K562 (cell line): ENCODE measurements around the gene NMT1. TPM values are rescaled to one million over a fixed set of nuclear protein-coding genes. Genes with fewer than 3 reads are reported as not detected.

ENCODE experiments used
- ATAC-seq: fragments of 200-7000 bp; cut with Tn5 transposase; 3 replicates; pipeline ENCODE4 v1.9.1; 2020; ENCODE audit warnings: moderate library complexity
- BruUV-seq: library from RNA; stranded (reverse); fragments of 400-500 nt; replicated peaks from 2 replicates; lab custom pipeline; 2021; lab: Mats Ljungman, UMichigan
- CTCF ChIA-PET: fragments of 300-600 bp; formaldehyde crosslinking; extraction: SDS; loops from one replicate; lab custom pipeline; 2021; ENCODE audit warnings: low intra/inter-chr PET ratio; lab: Yijun Ruan, JAX
- POLR2A ChIA-PET: fragments of 300-600, 350-650 bp; sonication (Branson Sonifier 250); formaldehyde crosslinking; extraction: SDS; loops from one replicate; lab custom pipeline; 2021; ENCODE audit warnings: antibody characterized with exemption, inconsistent platforms; lab: Yijun Ruan, JAX
- DNase-seq, 4 experiments: peaks; one replicate each; pipeline versions ENCODE4 v3.0.0 to v3.0.0-alpha.2; 2011 to 2018; ENCODE audit warnings: low spot score in 3 of 4, mixed read lengths in 3 of 4; ENCODE audit errors: extremely low read depth in 1 of 4
- FAIRE-seq: peaks from 2 replicates; lab custom pipeline; 2011; peaks lifted over from hg19 to GRCh38; lab: Jason Lieb, UNC
- H2AFZ ChIP-seq: 2 replicates; pipeline ENCODE4 v1.6.0; 2011; ENCODE audit warnings: low read depth, low read length, control low read depth, inconsistent platforms
- H3K27ac ChIP-seq: fragments of 200-600 bp; 3 replicates; pipeline ENCODE4 v1.8.0; 2011; ENCODE audit warnings: low read depth, mild to moderate bottlenecking, control low read depth, inconsistent platforms, low read length, moderate library complexity, mixed read lengths; ENCODE audit errors: extremely low read depth
- H3K27me3 ChIP-seq, 2 experiments: fragments of 300-600 bp in 1 of 2; 2 replicates in 1 of 2; 3 replicates in 1 of 2; pipeline versions ENCODE4 v1.6.0 to v1.8.0; 2011; ENCODE audit warnings: inconsistent platforms in 2 of 2, low read length in 2 of 2, mild to moderate bottlenecking in 1 of 2, mixed read lengths in 1 of 2, moderate library complexity in 1 of 2; ENCODE audit not compliant: control insufficient read depth in 2 of 2, insufficient read depth in 2 of 2
- H3K36me3 ChIP-seq: fragments of 300-600 bp; 3 replicates; pipeline ENCODE4 v1.8.0; 2011; ENCODE audit warnings: mild to moderate bottlenecking, low read length, inconsistent platforms; ENCODE audit not compliant: control insufficient read depth, insufficient read depth
- H3K4me1 ChIP-seq, 2 experiments: fragments of 200-600 bp in 1 of 2; replicated peaks in 1 of 2; 2 replicates in 1 of 2; 3 replicates in 1 of 2; pipeline versions ENCODE4 v1.5.1 to v1.8.0; 2011; ENCODE audit warnings: inconsistent platforms in 2 of 2, low read length in 2 of 2, mild to moderate bottlenecking in 1 of 2, mixed read lengths in 1 of 2, moderate library complexity in 1 of 2; ENCODE audit not compliant: control insufficient read depth in 2 of 2, insufficient read depth in 2 of 2
- H3K4me2 ChIP-seq: 2 replicates; pipeline ENCODE4 v1.6.1; 2011; ENCODE audit warnings: low read length, control low read depth, inconsistent platforms, mixed read lengths; ENCODE audit not compliant: insufficient read depth
- H3K4me3 ChIP-seq: fragments of 200-600 bp; sonication (generic), shearing (Covaris generic); 2 replicates; pipeline ENCODE4 v1.5.1; 2016; ENCODE audit warnings: control low read depth, inconsistent platforms
- H3K79me2 ChIP-seq: fragments of 200-600 bp; 3 replicates; pipeline ENCODE4 v1.8.0; 2011; ENCODE audit warnings: low read length, inconsistent platforms; ENCODE audit not compliant: control insufficient read depth, insufficient read depth
- H3K9ac ChIP-seq, 2 experiments: 2 replicates each; pipeline versions ENCODE4 v1.6.0 to v1.6.1; 2011; ENCODE audit warnings: low read depth in 2 of 2, low read length in 2 of 2, control low read depth in 1 of 2, inconsistent platforms in 1 of 2, mild to moderate bottlenecking in 1 of 2, mixed read lengths in 1 of 2; ENCODE audit not compliant: insufficient read depth in 1 of 2
- H3K9me1 ChIP-seq: one replicate; pipeline ENCODE4 v1.6.0; 2011; ENCODE audit warnings: inconsistent platforms, mild to moderate bottlenecking, low read length, moderate library complexity; ENCODE audit not compliant: control insufficient read depth, insufficient read depth
- H3K9me3 ChIP-seq: replicated peaks from 2 replicates; pipeline ENCODE4 v1.5.1; 2011; ENCODE audit warnings: low read depth, low read length, inconsistent platforms; ENCODE audit not compliant: control insufficient read depth, insufficient read depth
- H4K20me1 ChIP-seq: replicated peaks from 2 replicates; pipeline ENCODE4 v1.6.1; 2011; ENCODE audit warnings: low read length, inconsistent platforms, mixed read lengths; ENCODE audit not compliant: control insufficient read depth, insufficient read depth
- DNMT1 ChIP-seq: fragments of 450-650 bp; IDR thresholded peaks from 2 replicates; pipeline ENCODE4 v1.6.1; 2016; ENCODE audit warnings: antibody characterized with exemption, mild to moderate bottlenecking
- GTF2E2 ChIP-seq: fragments of 200-800 bp; sonication (Bioruptor generic); IDR thresholded peaks from 2 replicates; pipeline ENCODE4 v1.6.1; 2016; ENCODE audit warnings: missing genetic modification characterization, missing compliant biosample characterization
- HCFC1 ChIP-seq: IDR thresholded peaks from 2 replicates; pipeline ENCODE4 v1.6.1; 2012; ENCODE audit warnings: low read depth, low read length, improper control_type of control experiment
- KAT7 ChIP-seq: sonication (generic); formaldehyde crosslinking; IDR thresholded peaks from 2 replicates; pipeline ENCODE4 v1.8.0; 2022; ENCODE audit warnings: missing genetic modification reagents, mild to moderate bottlenecking, borderline replicate concordance
- KDM5B ChIP-seq: fragments of 200-600 bp; sonication (generic); IDR thresholded peaks from 2 replicates; pipeline ENCODE4 v1.6.1; 2012; ENCODE audit warnings: low read depth, mild to moderate bottlenecking, moderate library complexity, low read length, control low read depth, inconsistent platforms; ENCODE audit not compliant: insufficient replicate concordance
- MNT ChIP-seq, 2 experiments: fragments of 450-650 bp; conservative IDR thresholded peaks; 2 replicates each; pipeline ENCODE4 v1.6.1; 2017; ENCODE audit warnings: mild to moderate bottlenecking in 2 of 2, moderate library complexity in 2 of 2
- NCOA2 ChIP-seq, 2 experiments: fragments of 450-650 bp; IDR thresholded peaks; 2 replicates each; pipeline ENCODE4 v1.6.1; 2018; ENCODE audit warnings: mild to moderate bottlenecking in 2 of 2, moderate library complexity in 1 of 2; ENCODE audit not compliant: partially characterized antibody in 2 of 2
- NCOA4 ChIP-seq: fragments of 450-650 bp; IDR thresholded peaks from 2 replicates; pipeline ENCODE4 v1.6.1; 2018; ENCODE audit warnings: mild to moderate bottlenecking; ENCODE audit not compliant: partially characterized antibody
- POLR2A ChIP-seq: fragments of 450-650 bp; conservative IDR thresholded peaks from 2 replicates; pipeline ENCODE4 v1.6.1; 2016
- SPI1 ChIP-seq: IDR thresholded peaks from 2 replicates; pipeline ENCODE4 v1.6.1; 2011; ENCODE audit warnings: low read depth, low read length, control low read depth, borderline replicate concordance
- ZFX ChIP-seq: sonication (generic); formaldehyde crosslinking; IDR thresholded peaks from 2 replicates; pipeline ENCODE4 v1.8.0; 2022; ENCODE audit warnings: mild to moderate bottlenecking, missing genetic modification reagents, moderate library complexity
- ZNF197 ChIP-seq: fragments of 200-800 bp; sonication (Bioruptor generic); IDR thresholded peaks from 2 replicates; pipeline ENCODE4 v1.6.1; 2016; ENCODE audit warnings: low read depth, missing genetic modification characterization, missing compliant biosample characterization
- ZNF592 ChIP-seq: fragments of 450-650 bp; IDR thresholded peaks from 2 replicates; pipeline ENCODE4 v1.6.1; 2017; ENCODE audit warnings: antibody characterized with exemption, mild to moderate bottlenecking
- ZSCAN29 ChIP-seq: fragments of 450-650 bp; IDR thresholded peaks from 2 replicates; pipeline ENCODE4 v1.6.1; 2017
- WGBS: fragments of 100-300 bp; shearing (Covaris generic); methylation state at CpG from one replicate; pipeline ENCODE4 v1.1.6; 2016; ENCODE audit warnings: low coverage, mixed read lengths; ENCODE audit not compliant: insufficient coverage; ENCODE audit errors: missing lambda C conversion rate; 5-methylcytosine and 5-hydroxymethylcytosine counted together
- in situ Hi-C: fragments of 300-500 bp; cut with MboI; formaldehyde crosslinking; loops from 4 replicates; pipeline ENCODE4 v1.15.0; 2018; ENCODE audit warnings: inconsistent platforms, mixed read lengths
- intact Hi-C: fragments of 100-400 bp; cut with micrococcal nuclease; formaldehyde crosslinking; loops from 2 replicates; pipeline ENCODE4 v1.14.2; 2022
- polyA plus RNA-seq, 8 experiments: library from polyadenylated mRNA; depleted of rRNA in 4 of 8; stranded (reverse) in 5 of 8; unstranded in 3 of 8; fragments of >200 nt; fragmentation: Nextera tagmentation in 2 of 8; fragmentation: Illumina TruSeq in 1 of 8; extraction: Ambion mirVana in 2 of 8; extraction: Trizol in 1 of 8; gene quantifications; 2 replicates each; pipeline versions ENCODE4 v1.2.1 to v1.2.3, GENCODE V29; 2011 to 2014; ENCODE audit warnings: inconsistent platforms in 1 of 8, missing spikeins in 1 of 8
- total RNA-seq, 7 experiments: library from RNA; depleted of rRNA in 6 of 7; stranded (reverse); fragments of >200 nt in 6 of 7; fragmentation: Illumina TruSeq in 2 of 7; extraction: Trizol in 2 of 7; gene quantifications; 2 replicates each; pipeline versions ENCODE4 v1.2.1 to v1.2.3, GENCODE V29; 2011 to 2021; ENCODE audit warnings: low replicate concordance in 1 of 7

Gene NMT1
- total and polyA plus RNA-seq, 9 of the 15 experiments (the other 6 are each of a cell fraction or from before 2014, with no cell fraction given) = 86.7 to 569 (median 213) TPM

- peak overlapping the region; percentile 32 to 79 for H3K9ac ChIP-seq
- BruUV-seq = no TSS peak
Measured at GRCh38 chr17:45150911-45151809, 90.0 kb downstream of the NMT1 start.

More at GRCh38 chr17:45150911-45151809, 90.0 kb downstream of the NMT1 start:
- H3K4me2 ChIP-seq = peak overlapping the region; percentile 95
- in situ Hi-C loops = no loop called here
- peaks cover 5% of the 10 kb centered on the region; the same call in 1 of the 2 replicates for H4K20me1 ChIP-seq
- peaks cover 48% of the 10 kb centered on the region for H3K79me2 ChIP-seq
- H3K27ac ChIP-seq = peak overlapping the region; percentile 86
- no peaks in the 10 kb centered on the region for H3K27me3 ChIP-seq
- FAIRE-seq (no peak), DNase-seq (no peak), ATAC-seq (no peak)
- CTCF ChIA-PET = interaction anchor here (1.0 to 3.8 kb wide), 5 partner anchors 10 to 47 kb away, joined by 3 to 29 read pairs (median 4); partner anchors contain the start of genes ACBD4 and PLCD3
- H3K9me3 ChIP-seq = no peaks in the 10 kb centered on the region
- H2AFZ ChIP-seq = no peak overlapping the region
- WGBS = 3% methylated on average over 8 of the region's 8 CpGs
- TF ChIP-seq ZNF592 (0 out of 2 replicates have a peak, but pooled peaks have one; percentile 5), ZNF197 (CRISPR knock-in tag) (0 out of 2 replicates have a peak, but pooled peaks have one; percentile 46), GTF2E2 (tag) (0 out of 2 replicates have a peak, but pooled peaks have one; percentile 15), ZSCAN29 (0 out of 2 replicates have a peak, but pooled peaks have one; percentile 21), NCOA4 (no peak), NCOA2 (IDR thresholded peaks at IDR 0.05; ENCODE audit: partially characterized antibody in 2 of 2) (no peak), POLR2A (0 out of 2 replicates have a peak, but pooled peaks have one; percentile 22), ZFX (peak; percentile 38; the same call in 1 of the 2 replicates), SPI1 (peak; percentile 58; the same call in 1 of the 2 replicates), KAT7 (CRISPR knock-in tag) (peak; percentile 23; the same call in 1 of the 2 replicates), DNMT1 (no peak), MNT (conservative IDR thresholded peaks at IDR 0.05) (0 out of 4 replicates have a peak, but pooled peaks of 1 of the 2 experiments have one; percentile 14), HCFC1 (0 out of 2 replicates have a peak, but pooled peaks have one; percentile 21), KDM5B (peak; percentile 24)
- H3K4me3 ChIP-seq = peak overlapping the region; percentile 69
- peaks cover 3% of the 10 kb centered on the region; the same call in 1 of the 3 replicates for H3K36me3 ChIP-seq
- no peaks in the 10 kb centered on the region for H3K9me1 ChIP-seq
- POLR2A ChIA-PET = interaction anchor here (0.5 to 10.1 kb wide), 30 partner anchors 10 to 1818 kb away, joined by 3 to 497 read pairs (median 5); partner anchors contain the start of genes ACBD4, DCAKD and HEXIM2
- intact Hi-C loops = no loop called here
- peaks cover 22 to 26% of the 10 kb centered on the region in 2 experiments for H3K4me1 ChIP-seq
